OCI-LY1 (cell line): ENCODE data around the gene GHITM.

Experiments
- CTCF ChIP-seq: fragments of 200-600 bp; sonication (generic), shearing (Covaris generic); IDR thresholded peaks from 2 replicates; pipeline ENCODE4 v1.5.1; 2017; ENCODE audit warnings: mild to moderate bottlenecking, antibody characterized with exemption, low read length, moderate library complexity, mixed read lengths
- EZH2 ChIP-seq: fragments of 200-600 bp; sonication (generic), shearing (Covaris generic); IDR thresholded peaks from 2 replicates; pipeline ENCODE4 v1.8.0; 2017; ENCODE audit warnings: borderline replicate concordance, mixed run types, mild to moderate bottlenecking, antibody characterized with exemption, low read length, moderate library complexity, mixed read lengths

- TF ChIP-seq EZH2 (no peak), CTCF (no peak)
These were observed 10.5 kb downstream of the GHITM start for GRCh38 chr10:84149854-84150253.
